HCT116 (cell line): ENCODE data around the gene DNAJC5. TPM values are rescaled to one million over a fixed set of nuclear protein-coding genes. Genes with fewer than 3 reads are reported as not detected.

Source experiments
- ATAC-seq: fragments of 200-7000 bp; cut with Tn5 transposase; 2 replicates; pipeline ENCODE4 v1.9.1; 2020; ENCODE audit warnings: mild to moderate bottlenecking, moderate library complexity
- BruUV-seq: library from RNA; stranded (reverse); fragments of 400-500 nt; replicated peaks from 2 replicates; lab custom pipeline; 2021; lab: Mats Ljungman, UMichigan
- CTCF ChIA-PET: fragments of 300-600 bp; sonication (Branson Sonifier 250); formaldehyde crosslinking; loops from one replicate; lab custom pipeline; 2021; ENCODE audit warnings: antibody characterized with exemption; lab: Charles Lee
- POLR2A ChIA-PET: fragments of 300-600, 350-600 bp; sonication (Branson Sonifier 250); formaldehyde crosslinking; loops from one replicate; lab custom pipeline; 2021; ENCODE audit warnings: antibody characterized with exemption; lab: Charles Lee
- RAD21 ChIA-PET, 2 experiments: fragments of 300-600 bp; sonication (Branson Sonifier 250); formaldehyde crosslinking; loops; one replicate each; lab custom pipeline; 2023; ENCODE audit warnings: low total read pairs in 2 of 2; ENCODE audit not compliant: uncharacterized antibody in 2 of 2, unreplicated experiment in 2 of 2, low non-redundant PET in 1 of 2; lab: Charles Lee
- DNase-seq: peaks from one replicate; pipeline ENCODE4 v3.0.0-alpha.2; 2010; ENCODE audit warnings: low read depth, low spot score
- H2AFZ ChIP-seq: fragments of 200-600 bp; shearing (Covaris generic), sonication (generic); 2 replicates; pipeline ENCODE4 v1.6.1; 2017; ENCODE audit warnings: low read depth, mixed run types, mixed read lengths, antibody characterized with exemption, low read length; ENCODE audit not compliant: poor library complexity, severe bottlenecking
- H3K27ac ChIP-seq: 2 replicates; pipeline ENCODE4 v1.5.1; 2012; ENCODE audit warnings: low read depth, low read length
- H3K27me3 ChIP-seq: fragments of 200-600 bp; sonication (generic); 2 replicates; pipeline ENCODE4 v1.6.1; 2016; ENCODE audit warnings: mixed run types, low read length, mixed read lengths; ENCODE audit not compliant: insufficient read depth
- H3K36me3 ChIP-seq, 2 experiments: fragments of 200-500 bp in 1 of 2; fragments of 200-600 bp in 1 of 2; sonication (Bioruptor generic) in 1 of 2; sonication (generic) in 1 of 2; 2 replicates each; pipeline versions ENCODE4 v1.5.1 to v1.6.1; 2014 to 2016; ENCODE audit warnings: low read length in 2 of 2, inconsistent platforms in 1 of 2, mixed read lengths in 1 of 2, mixed run types in 1 of 2; ENCODE audit not compliant: insufficient read depth in 2 of 2, control insufficient read depth in 1 of 2
- H3K4me1 ChIP-seq, 2 experiments: fragments of 200-600 bp in 1 of 2; sonication (generic) in 1 of 2; 2 replicates each; pipeline versions ENCODE4 v1.5.1 to v1.6.1; 2012 to 2017; ENCODE audit warnings: low read length in 2 of 2, inconsistent platforms in 1 of 2, mild to moderate bottlenecking in 1 of 2, mixed read lengths in 1 of 2, mixed run types in 1 of 2, moderate library complexity in 1 of 2; ENCODE audit not compliant: insufficient read depth in 2 of 2, control insufficient read depth in 1 of 2
- H3K4me2 ChIP-seq: fragments of 200-600 bp; sonication (generic); 2 replicates; pipeline ENCODE4 v1.6.1; 2017; ENCODE audit warnings: mixed run types, low read length, mixed read lengths
- H3K4me3 ChIP-seq, 2 experiments: fragments of 200-600 bp in 1 of 2; sonication (generic) in 1 of 2; replicated peaks in 1 of 2; 2 replicates each; pipeline ENCODE4 v1.5.1; 2011 to 2016; ENCODE audit warnings: low read length in 2 of 2, control low read depth in 1 of 2, low read depth in 1 of 2, mild to moderate bottlenecking in 1 of 2, mixed read lengths in 1 of 2, mixed run types in 1 of 2
- H3K79me2 ChIP-seq: fragments of 200-600 bp; sonication (generic); 2 replicates; pipeline ENCODE4 v1.6.1; 2017; ENCODE audit warnings: mild to moderate bottlenecking, mixed run types, low read length, moderate library complexity, mixed read lengths; ENCODE audit not compliant: insufficient read depth
- H3K9ac ChIP-seq: fragments of 200-600 bp; sonication (generic); 2 replicates; pipeline ENCODE4 v1.6.1; 2016; ENCODE audit warnings: low read length, mixed read lengths
- H3K9me2 ChIP-seq: fragments of 200-600 bp; sonication (generic), shearing (Covaris generic); 2 replicates; pipeline ENCODE4 v1.6.1; 2017; ENCODE audit warnings: mixed run types, mild to moderate bottlenecking, moderate library complexity; ENCODE audit not compliant: insufficient read depth
- H3K9me3 ChIP-seq, 2 experiments: fragments of 200-500 bp in 1 of 2; fragments of 200-600 bp in 1 of 2; sonication (Bioruptor generic) in 1 of 2; sonication (generic) in 1 of 2; 2 replicates each; pipeline ENCODE4 v1.6.1; 2014 to 2017; ENCODE audit warnings: low read length in 2 of 2, mixed read lengths in 2 of 2, inconsistent platforms in 1 of 2, low read depth in 1 of 2, mild to moderate bottlenecking in 1 of 2, mixed run types in 1 of 2, moderate library complexity in 1 of 2; ENCODE audit not compliant: control insufficient read depth in 1 of 2, insufficient read depth in 1 of 2
- H4K20me1 ChIP-seq: fragments of 200-600 bp; sonication (generic), shearing (Covaris generic); 2 replicates; pipeline ENCODE4 v1.6.1; 2017; ENCODE audit warnings: mixed run types, mild to moderate bottlenecking, moderate library complexity; ENCODE audit not compliant: insufficient read depth
- EZH2 ChIP-seq: fragments of 200-600 bp; sonication (generic); IDR thresholded peaks from 2 replicates; pipeline ENCODE4 v1.6.1; 2017; ENCODE audit warnings: antibody characterized with exemption, mixed run types
- MAX ChIP-seq: IDR thresholded peaks from 2 replicates; pipeline ENCODE4 v1.6.1; 2012
- SP1 ChIP-seq: IDR thresholded peaks from 2 replicates; pipeline ENCODE4 v1.6.1; 2012; ENCODE audit warnings: low read depth
- TCF7L2 ChIP-seq: IDR thresholded peaks from 2 replicates; pipeline ENCODE4 v1.7.0; 2011; ENCODE audit warnings: borderline replicate concordance, inconsistent platforms; ENCODE audit not compliant: insufficient read depth, insufficient read length; ENCODE audit errors: extremely low read depth
- YY1 ChIP-seq: IDR thresholded peaks from 2 replicates; pipeline ENCODE4 v1.6.1; 2011; ENCODE audit warnings: low read length, low read depth, moderate library complexity, mild to moderate bottlenecking; ENCODE audit not compliant: insufficient replicate concordance; ENCODE audit errors: extremely low read depth
- ZFX ChIP-seq: fragments of 450-650 bp; IDR thresholded peaks from 2 replicates; pipeline ENCODE4 v1.6.1; 2017
- intact Hi-C: fragments of 100-400 bp; cut with micrococcal nuclease; formaldehyde crosslinking; loops from 2 replicates; pipeline ENCODE4 v1.10.0; 2022
- total RNA-seq: library from RNA; stranded (reverse); gene quantifications from one replicate; pipeline ENCODE4 v1.2.1, GENCODE V29; 2021; ENCODE audit not compliant: unreplicated experiment

Gene DNAJC5
- total RNA-seq, 1 experiment from 2014 or later, result 38.3 TPM

GRCh38 chr20:63945921-63946920 lies 51.3 kb downstream of the DNAJC5 start (continued):
- TF ChIP-seq MAX, result no peak

DNA sequence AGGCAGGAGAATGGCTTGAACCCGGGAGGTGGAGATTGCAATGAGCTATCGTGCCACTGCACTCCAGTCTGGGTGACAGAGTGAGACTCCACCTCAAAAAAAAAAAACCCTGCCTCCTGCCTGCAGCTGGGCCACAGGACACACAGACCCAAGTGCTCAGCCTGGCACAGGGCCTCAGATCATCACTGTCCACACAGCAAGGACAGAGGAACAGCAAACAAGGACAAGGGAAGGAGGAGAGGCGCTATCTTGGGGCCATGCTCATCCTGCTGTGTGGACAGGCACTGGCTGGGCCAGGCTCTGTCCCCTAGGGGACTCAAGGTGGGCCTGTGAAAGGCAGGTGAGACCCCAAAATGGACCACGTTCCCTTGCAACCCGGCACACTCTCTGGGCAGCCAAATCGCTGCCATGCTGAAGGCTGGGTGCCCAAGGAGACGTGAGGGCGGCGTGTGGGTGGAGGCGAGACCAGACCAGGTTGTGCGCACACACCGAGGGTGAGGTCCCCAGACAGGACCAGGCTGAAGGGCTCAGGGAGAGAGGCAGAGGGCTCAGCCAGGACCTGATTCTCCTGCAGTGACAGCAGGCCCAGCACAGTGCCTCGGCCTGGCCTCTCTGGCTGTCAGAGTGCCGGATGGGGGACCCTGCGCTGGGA lies 52.2 kb downstream of the DNAJC5 start:
- no peak overlapping the region for H2AFZ ChIP-seq
- H3K36me3 ChIP-seq, result peaks cover 16 to 27% of the 10 kb centered on the region in 2 experiments; a peak in 2 of 4 replicates
- peaks cover 70% of the 10 kb centered on the region for H3K79me2 ChIP-seq
- no peaks in the 10 kb centered on the region for H3K9me2 ChIP-seq
- ATAC-seq (no peak), DNase-seq (no peak)
- H3K9ac ChIP-seq, result no peak overlapping the region
- TF ChIP-seq TCF7L2 (no peak), SP1 (no peak), YY1 (no peak), ZFX (no peak), EZH2 (no peak)
- H3K4me3 ChIP-seq, result no peak overlapping the region
- H3K27me3 ChIP-seq, result no peaks in the 10 kb centered on the region
- H3K4me2 ChIP-seq, result no peak overlapping the region
- ChIA-PET CTCF (no interaction called here), POLR2A (no interaction called here), RAD21 (no interaction called here)
- peaks cover 8 to 30% of the 10 kb centered on the region in 2 experiments; a peak in 3 of 4 replicates for H3K4me1 ChIP-seq
- intact Hi-C loops, result no loop called here
- no TSS peak for BruUV-seq
- peak overlapping the region; percentile 17; the same call in 1 of the 2 replicates for H3K27ac ChIP-seq
- no peaks in the 10 kb centered on the region; the same call in 1 of the 2 replicates for H4K20me1 ChIP-seq
- H3K9me3 ChIP-seq, result no peaks in the 10 kb centered on the region
